Measurements from ENCODE around the gene PPP1R14C.

DNA sequence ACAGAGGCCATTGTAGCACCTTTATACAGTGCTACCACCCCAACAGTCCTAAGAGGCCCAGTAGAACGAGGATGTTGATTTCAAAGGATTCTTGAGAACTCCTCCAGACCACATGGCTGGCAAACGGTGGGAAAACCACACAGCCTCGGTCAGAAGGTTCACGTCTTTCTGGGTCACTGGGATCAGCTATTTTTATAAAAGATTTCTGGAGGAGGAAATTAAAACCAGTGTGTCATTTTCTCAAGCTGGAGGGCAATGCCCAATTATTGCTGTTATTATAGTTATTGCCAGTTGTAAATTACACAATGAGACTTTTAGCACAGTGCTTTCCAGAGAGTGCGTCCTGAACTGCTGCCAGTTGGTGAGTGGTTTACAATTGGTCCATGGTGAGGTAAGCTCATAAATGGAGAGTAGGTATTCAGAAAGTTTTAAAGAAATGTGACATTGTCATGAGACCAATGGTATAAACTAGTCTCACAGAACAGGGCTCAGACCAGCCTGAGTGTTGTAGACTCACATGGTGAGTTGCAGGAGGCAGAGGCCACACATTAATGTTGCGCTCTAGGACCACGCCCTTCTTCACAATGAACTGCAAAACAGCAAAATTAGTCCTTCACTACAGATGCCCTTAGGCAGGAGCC lies 8.4 kb upstream of the PPP1R14C start:
- TF ChIP-seq, protein P1, sequence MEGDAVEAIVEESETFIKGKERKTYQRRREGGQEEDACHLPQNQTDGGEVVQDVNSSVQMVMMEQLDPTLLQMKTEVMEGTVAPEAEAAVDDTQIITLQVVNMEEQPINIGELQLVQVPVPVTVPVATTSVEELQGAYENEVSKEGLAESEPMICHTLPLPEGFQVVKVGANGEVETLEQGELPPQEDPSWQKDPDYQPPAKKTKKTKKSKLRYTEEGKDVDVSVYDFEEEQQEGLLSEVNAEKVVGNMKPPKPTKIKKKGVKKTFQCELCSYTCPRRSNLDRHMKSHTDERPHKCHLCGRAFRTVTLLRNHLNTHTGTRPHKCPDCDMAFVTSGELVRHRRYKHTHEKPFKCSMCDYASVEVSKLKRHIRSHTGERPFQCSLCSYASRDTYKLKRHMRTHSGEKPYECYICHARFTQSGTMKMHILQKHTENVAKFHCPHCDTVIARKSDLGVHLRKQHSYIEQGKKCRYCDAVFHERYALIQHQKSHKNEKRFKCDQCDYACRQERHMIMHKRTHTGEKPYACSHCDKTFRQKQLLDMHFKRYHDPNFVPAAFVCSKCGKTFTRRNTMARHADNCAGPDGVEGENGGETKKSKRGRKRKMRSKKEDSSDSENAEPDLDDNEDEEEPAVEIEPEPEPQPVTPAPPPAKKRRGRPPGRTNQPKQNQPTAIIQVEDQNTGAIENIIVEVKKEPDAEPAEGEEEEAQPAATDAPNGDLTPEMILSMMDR (IDR thresholded peaks at IDR 0.05) = no peak
- no peak for TF ChIP-seq POLR2A (IDR thresholded peaks at IDR 0.05)

Measured in uterus (tissue), 2 donors.